HepG2 (cell line): ENCODE results near the gene UBAC2. TPM values are rescaled to one million over a fixed set of nuclear protein-coding genes. Genes with fewer than 3 reads are reported as not detected.
A peak's percentile ranks its signal among the peaks of the same experiment; 100 is the strongest.

Source experiments
- ATAC-seq: fragments of 200-7000 bp; cut with Tn5 transposase; 3 replicates; pipeline ENCODE4 v1.9.1; 2020; ENCODE audit warnings: mild to moderate bottlenecking, moderate library complexity
- Bru-seq: library from RNA; stranded (reverse); fragments of 400-500 nt; gene quantifications from one replicate; lab custom pipeline; 2021; lab: Mats Ljungman, UMichigan
- BruChase-seq, 2 experiments: library from RNA; stranded (reverse); fragments of 400-500 nt; gene quantifications; one replicate each; lab custom pipeline; 2021; lab: Mats Ljungman, UMichigan
- BruUV-seq: library from RNA; stranded (reverse); fragments of 400-500 nt; replicated peaks from 2 replicates; lab custom pipeline; 2021; lab: Mats Ljungman, UMichigan
- CTCF ChIA-PET: fragments of 300-600 bp; formaldehyde crosslinking; extraction: SDS; loops from one replicate; lab custom pipeline; 2021; ENCODE audit warnings: low total read pairs, inconsistent platforms, low intra/inter-chr PET ratio; lab: Yijun Ruan, JAX
- POLR2A ChIA-PET: fragments of 350-600 bp; sonication (Branson Sonifier 250); formaldehyde crosslinking; loops from one replicate; lab custom pipeline; 2020; ENCODE audit warnings: antibody characterized with exemption, inconsistent platforms; lab: Yijun Ruan, JAX
- DNase-seq: peaks from one replicate; pipeline ENCODE4 v3.0.0-alpha.2; 2015; ENCODE audit warnings: low spot score
- FAIRE-seq: peaks from 3 replicates; lab custom pipeline; 2011; peaks lifted over from hg19 to GRCh38; lab: Jason Lieb, UNC
- H2AFZ ChIP-seq: one replicate; pipeline ENCODE4 v1.6.1; 2011; ENCODE audit warnings: low read length, inconsistent platforms
- H3K27ac ChIP-seq: fragments of 300-600 bp; 3 replicates; pipeline ENCODE4 v1.8.0; 2011; ENCODE audit warnings: mixed run types, mild to moderate bottlenecking, mixed read lengths, low read length, inconsistent platforms; ENCODE audit not compliant: insufficient read depth; ENCODE audit errors: extremely low read length
- H3K27me3 ChIP-seq, 2 experiments: fragments of 200-600 bp in 1 of 2; 2 replicates in 1 of 2; 3 replicates in 1 of 2; pipeline versions ENCODE4 v1.6.0 to v1.8.0; 2011; ENCODE audit warnings: low read length in 2 of 2, mild to moderate bottlenecking in 2 of 2, moderate library complexity in 2 of 2, inconsistent platforms in 1 of 2; ENCODE audit not compliant: insufficient read depth in 2 of 2, control insufficient read depth in 1 of 2
- H3K36me3 ChIP-seq, 2 experiments: fragments of 200-600 bp in 1 of 2; replicated peaks in 1 of 2; 2 replicates in 1 of 2; 3 replicates in 1 of 2; pipeline versions ENCODE4 v1.5.1 to v1.8.0; 2011; ENCODE audit warnings: low read length in 2 of 2, inconsistent platforms in 1 of 2; ENCODE audit not compliant: insufficient read depth in 2 of 2, control insufficient read depth in 1 of 2
- H3K4me1 ChIP-seq: 2 replicates; pipeline ENCODE4 v1.5.1; 2012; ENCODE audit warnings: low read length, inconsistent platforms; ENCODE audit not compliant: insufficient read depth
- H3K4me2 ChIP-seq: 2 replicates; pipeline ENCODE4 v1.6.0; 2011; ENCODE audit warnings: low read depth, low read length, inconsistent platforms
- H3K4me3 ChIP-seq, 3 experiments: fragments of 200-600 bp in 1 of 3; sonication (generic), shearing (Covaris generic) in 1 of 3; replicated peaks in 1 of 3; 2 replicates each; pipeline ENCODE4 v1.5.1; 2011 to 2016; ENCODE audit warnings: low read length in 3 of 3, inconsistent platforms in 2 of 3, low read depth in 2 of 3, mild to moderate bottlenecking in 2 of 3, control low read depth in 1 of 3, mixed read lengths in 1 of 3; ENCODE audit not compliant: insufficient read depth in 1 of 3
- H3K79me2 ChIP-seq: one replicate; pipeline ENCODE4 v1.6.1; 2011; ENCODE audit warnings: low read length, inconsistent platforms; ENCODE audit not compliant: insufficient read depth
- H3K9ac ChIP-seq: 2 replicates; pipeline ENCODE4 v1.6.0; 2011; ENCODE audit warnings: mild to moderate bottlenecking, low read depth, low read length, inconsistent platforms; ENCODE audit not compliant: insufficient read depth
- H3K9me3 ChIP-seq: 2 replicates; pipeline ENCODE4 v1.5.1; 2012; ENCODE audit warnings: mild to moderate bottlenecking, low read length
- H4K20me1 ChIP-seq: 2 replicates; pipeline ENCODE4 v1.6.0; 2011; ENCODE audit warnings: inconsistent platforms, mild to moderate bottlenecking, low read length, moderate library complexity; ENCODE audit not compliant: insufficient read depth
- ATF1 ChIP-seq: IDR thresholded peaks from 2 replicates; pipeline ENCODE4 v1.6.1; 2016; ENCODE audit warnings: mild to moderate bottlenecking, control low read depth
- CAMTA2 ChIP-seq: sonication (generic); formaldehyde crosslinking; IDR thresholded peaks from 2 replicates; pipeline ENCODE4 v1.4.0; 2020; ENCODE audit warnings: mild to moderate bottlenecking, missing genetic modification reagents, borderline replicate concordance
- CBFB ChIP-seq: sonication (generic); formaldehyde crosslinking; IDR thresholded peaks from 2 replicates; pipeline ENCODE4 v1.4.0; 2020; ENCODE audit warnings: missing genetic modification reagents
- JARID2 ChIP-seq: sonication (generic); formaldehyde crosslinking; IDR thresholded peaks from 2 replicates; pipeline ENCODE4 v1.8.1; 2023; ENCODE audit warnings: missing genetic modification reagents, inconsistent platforms; ENCODE audit not compliant: insufficient replicate concordance
- MAFK ChIP-seq, 2 experiments: IDR thresholded peaks in 1 of 2; conservative IDR thresholded peaks in 1 of 2; 2 replicates each; pipeline ENCODE4 v1.6.1; 2011; ENCODE audit warnings: improper control_type of control experiment in 2 of 2, low read length in 2 of 2
- NFKB2 ChIP-seq: sonication (generic); formaldehyde crosslinking; IDR thresholded peaks from 2 replicates; pipeline ENCODE4 v1.4.0; 2020; ENCODE audit warnings: missing genetic modification reagents, borderline replicate concordance
- NRL ChIP-seq: sonication (generic); formaldehyde crosslinking; IDR thresholded peaks from 2 replicates; pipeline ENCODE4 v1.5.0; 2020; ENCODE audit warnings: missing genetic modification reagents, mild to moderate bottlenecking, moderate library complexity, borderline replicate concordance
- U2AF1 ChIP-seq: fragments of 200-400 bp; formaldehyde crosslinking; optimal IDR thresholded peaks from 2 replicates; pipeline ENCODE3; 2017; ENCODE audit warnings: mild to moderate bottlenecking, low read depth, low read length
- ZFX ChIP-seq: sonication (generic); formaldehyde crosslinking; IDR thresholded peaks from 2 replicates; pipeline ENCODE4 v1.4.0; 2020; ENCODE audit warnings: mild to moderate bottlenecking, low read depth, missing genetic modification reagents, moderate library complexity
- ZNF326 ChIP-seq: sonication (generic); formaldehyde crosslinking; IDR thresholded peaks from 2 replicates; pipeline ENCODE4 v1.4.0; 2020; ENCODE audit warnings: missing genetic modification reagents, borderline replicate concordance
- ZNF878 ChIP-seq: sonication (generic); formaldehyde crosslinking; IDR thresholded peaks from 2 replicates; pipeline ENCODE4 v1.8.1; 2023; ENCODE audit warnings: mild to moderate bottlenecking, missing genetic modification reagents, moderate library complexity
- WGBS: methylation state at CpG from one replicate; pipeline ENCODE4 v1.1.6; 2017; ENCODE audit warnings: low lambda C conversion rate; 5-methylcytosine and 5-hydroxymethylcytosine counted together
- in situ Hi-C: cut with HindIII; loops from 2 replicates; pipeline ENCODE4 v1.10.0; 2017; ENCODE audit warnings: low pct_unique_long_range_greater_than_20kb; ENCODE audit not compliant: extremely low pct_ligation_motif_present
- intact Hi-C: fragments of 100-400 bp; cut with micrococcal nuclease; formaldehyde crosslinking; loops from one replicate; pipeline ENCODE4 v1.10.0; 2022; ENCODE audit not compliant: unreplicated experiment
- long read RNA-seq, 2 experiments: library from RNA in 1 of 2; library from polyadenylated mRNA in 1 of 2; stranded (forward) in 1 of 2; unstranded in 1 of 2; transcript quantifications; one replicate each; pipeline ENCODE4 v2.0.0, GENCODE V29; 2019 to 2022
- polyA minus RNA-seq, 3 experiments: library from RNA; depleted of rRNA, polyadenylated mRNA; stranded (reverse); fragments of >200 nt; gene quantifications; 2 replicates each; pipeline ENCODE4 v1.2.3, GENCODE V29; 2011; ENCODE audit warnings: low replicate concordance in 1 of 3
- polyA plus RNA-seq, 8 experiments: library from polyadenylated mRNA; depleted of rRNA in 3 of 8; stranded (reverse) in 7 of 8; unstranded in 1 of 8; fragments of >200 nt; fragmentation: Illumina TruSeq in 4 of 8; extraction: Trizol in 4 of 8; gene quantifications; 2 replicates each; pipeline versions ENCODE4 v1.2.1 to v1.2.3, GENCODE V29; 2011 to 2016; ENCODE audit warnings: low read depth in 4 of 8, missing spikeins in 1 of 8, mixed read lengths in 1 of 8; ENCODE audit not compliant: insufficient read depth in 1 of 8
- total RNA-seq, 5 experiments: library from RNA; depleted of rRNA; stranded (reverse); fragments of >200 nt; fragmentation: Illumina TruSeq; extraction: Trizol; gene quantifications; 2 replicates each; pipeline ENCODE4 v1.2.3, GENCODE V29; 2016; ENCODE audit warnings: low read depth in 1 of 5
- TF ChIP-seq, protein P1 (sequence below): IDR thresholded peaks from 2 replicates; pipeline ENCODE4 v1.6.1; 2018; ENCODE audit warnings: missing genetic modification reagents, mild to moderate bottlenecking, missing compliant biosample characterization
- TF ChIP-seq, protein P2 (sequence below): sonication (generic); formaldehyde crosslinking; IDR thresholded peaks from 2 replicates; pipeline ENCODE4 v1.5.0; 2020; ENCODE audit warnings: missing genetic modification reagents

Gene UBAC2, protein sequence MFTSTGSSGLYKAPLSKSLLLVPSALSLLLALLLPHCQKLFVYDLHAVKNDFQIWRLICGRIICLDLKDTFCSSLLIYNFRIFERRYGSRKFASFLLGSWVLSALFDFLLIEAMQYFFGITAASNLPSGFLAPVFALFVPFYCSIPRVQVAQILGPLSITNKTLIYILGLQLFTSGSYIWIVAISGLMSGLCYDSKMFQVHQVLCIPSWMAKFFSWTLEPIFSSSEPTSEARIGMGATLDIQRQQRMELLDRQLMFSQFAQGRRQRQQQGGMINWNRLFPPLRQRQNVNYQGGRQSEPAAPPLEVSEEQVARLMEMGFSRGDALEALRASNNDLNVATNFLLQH
- total RNA-seq (2016; rRNA removed; fragmentation: Illumina TruSeq; extraction: Trizol) (44.0 and 61.3 TPM in 2 replicates), polyA plus RNA-seq (2011; rRNA removed) (80.8 and 84.2 TPM in 2 replicates), polyA minus RNA-seq (2011; rRNA and poly(A)+ RNA removed; ENCODE audit: low replicate concordance) (58.0 and 61.9 TPM in 2 replicates), Bru-seq, nascent RNA (percentile 82 among the genes with signal in this experiment), BruChase-seq, experiment 1, labeled RNA remaining after a 6-hour chase (percentile 64 among the genes with signal in this experiment), BruChase-seq, experiment 2, labeled RNA remaining after a 2-hour chase (percentile 71 among the genes with signal in this experiment)
- 34.9 and 39.6 TPM in 2 replicates for total RNA-seq (2016; cell fraction: cytosol; rRNA removed; fragmentation: Illumina TruSeq; extraction: Trizol; ENCODE audit: low read depth)
- 38.5 and 64.4 TPM in 2 replicates for total RNA-seq (2016; cell fraction: insoluble cytoplasmic fraction; rRNA removed; fragmentation: Illumina TruSeq; extraction: Trizol)
- total RNA-seq (2016; cell fraction: membrane; rRNA removed; fragmentation: Illumina TruSeq; extraction: Trizol) = 63.6 and 68.1 TPM in 2 replicates
- 53.7 and 64.6 TPM in 2 replicates for total RNA-seq (2016; cell fraction: nucleus; rRNA removed; fragmentation: Illumina TruSeq; extraction: Trizol)
- polyA plus RNA-seq (2011; cell fraction: cytosol; rRNA removed) = 69.1 and 91.4 TPM in 2 replicates
- polyA plus RNA-seq (2011; cell fraction: nucleus; rRNA removed) = 25.5 and 30.1 TPM in 2 replicates
- polyA plus RNA-seq (2012) = 63.7 and 72.4 TPM in 2 replicates
- polyA plus RNA-seq (2016; cell fraction: cytosol; fragmentation: Illumina TruSeq; extraction: Trizol; ENCODE audit: low read depth) = 37.1 and 38.0 TPM in 2 replicates
- polyA plus RNA-seq (2016; cell fraction: insoluble cytoplasmic fraction; fragmentation: Illumina TruSeq; extraction: Trizol; ENCODE audit: low read depth) = 45.9 TPM in 2 replicates
- 59.7 and 64.1 TPM in 2 replicates for polyA plus RNA-seq (2016; cell fraction: membrane; fragmentation: Illumina TruSeq; extraction: Trizol; ENCODE audit: low read depth)
- 80.9 and 85.2 TPM in 2 replicates for polyA plus RNA-seq (2016; cell fraction: nucleus; fragmentation: Illumina TruSeq; extraction: Trizol; ENCODE audit: insufficient read depth, low read depth)
- 29.7 and 34.9 TPM in 2 replicates for polyA minus RNA-seq (2011; cell fraction: cytosol; rRNA and poly(A)+ RNA removed)
- polyA minus RNA-seq (2011; cell fraction: nucleus; rRNA and poly(A)+ RNA removed) = 31.5 and 38.0 TPM in 2 replicates
- long read RNA-seq, experiment 1, transcript UBAC2-203 (9 exons, 1,375 nt) = major isoform, 103 of 132 reads
- long read RNA-seq, experiment 1, partial matches to known transcripts = 15 of 132 reads
- long read RNA-seq, experiment 1, other reads (novel, unspliced or antisense) = 12 of 132 reads
- long read RNA-seq, experiment 2, transcript UBAC2-203 (9 exons, 1,375 nt) = major isoform, 45 of 135 reads
- long read RNA-seq, experiment 2, partial matches to known transcripts = 38 of 135 reads
- long read RNA-seq, experiment 2, other reads (novel, unspliced or antisense) = 51 of 135 reads

DNA sequence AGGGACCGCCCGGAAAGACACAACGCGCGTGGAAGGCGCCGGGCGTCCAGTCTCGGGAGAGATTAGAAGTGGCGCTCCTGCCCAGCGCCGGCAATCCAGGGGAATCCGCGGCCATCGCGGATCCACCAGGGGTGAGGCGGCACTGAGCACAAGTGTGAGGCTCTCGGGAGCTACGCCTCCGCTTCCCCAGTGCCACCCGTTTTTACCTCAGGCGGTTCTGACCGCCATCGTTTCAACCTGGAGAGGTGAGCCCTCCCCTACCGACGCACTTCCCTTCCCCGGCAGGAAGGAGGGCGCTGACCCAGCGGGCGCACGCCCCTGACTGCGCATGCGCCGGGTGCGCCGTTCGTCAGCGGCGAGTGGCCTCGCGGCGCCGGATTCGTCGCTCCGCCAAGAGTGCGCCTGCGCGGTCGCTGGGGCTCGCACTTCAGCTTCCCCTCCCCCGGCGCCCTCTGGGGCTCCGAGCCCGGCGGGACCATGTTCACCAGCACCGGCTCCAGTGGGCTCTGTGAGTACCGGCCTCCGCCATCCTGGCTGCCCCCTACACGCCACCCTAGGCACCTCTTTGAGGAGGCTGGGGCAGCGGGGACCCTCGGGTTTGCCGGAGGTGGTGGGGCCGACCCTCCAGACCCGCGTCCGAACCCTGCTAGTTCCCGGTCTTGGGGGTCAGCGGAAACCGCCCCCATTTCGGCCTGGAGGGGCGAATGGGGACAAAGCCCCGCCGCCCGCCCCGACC is at the start of gene UBAC2:
TSS of gene UBAC2 (plus strand) at position 423 of the 736 bp plus-strand sequence. CDS start at position 478, 55 bp downstream.
- peak within 1 kb of the TSS; percentile 83 for H3K27ac ChIP-seq
- H3K9me3 ChIP-seq = no peaks in the 10 kb centered on the region
- 0 out of 2 replicates have a peak, but pooled peaks cover 2% of the 10 kb centered on the region for H4K20me1 ChIP-seq
- no TSS peak for BruUV-seq
- peak within 1 kb of the TSS; percentile 77 for H3K4me2 ChIP-seq
- peaks cover 40% of the 10 kb centered on the region for H3K4me1 ChIP-seq
- peak within 1 kb of the TSS; percentile 97 for H3K9ac ChIP-seq
- ATAC-seq (peak; percentile 91), FAIRE-seq (peak; percentile 82), DNase-seq (peak; percentile 89)
- in situ Hi-C loops = no loop called here
- intact Hi-C loops = loop anchor here (2.0 to 5.0 kb wide), 2 partner anchors 60 to 297 kb away; no protein-coding TSS in a partner anchor
- POLR2A ChIA-PET = interaction anchor here (0.6 to 2.3 kb wide), 20 partner anchors 9 to 660 kb away, joined by 3 to 16 read pairs (median 4); partner anchors contain the start of gene CLYBL
- CTCF ChIA-PET = interaction anchor here (0.9 kb wide), 1 partner anchor 65 kb away, joined by 4 read pairs; no protein-coding TSS in a partner anchor
- H2AFZ ChIP-seq = no peak within 1 kb of the TSS
- H3K4me3 ChIP-seq = peak within 1 kb of the TSS; percentile 79 to 99 (median 96)
- 0 out of 5 replicates have a peak, but pooled peaks cover 0 to 4% of the 10 kb centered on the region in 2 experiments for H3K36me3 ChIP-seq
- H3K79me2 ChIP-seq = peaks cover 38% of the 10 kb centered on the region
- no peaks in the 10 kb centered on the region for H3K27me3 ChIP-seq
- 0% methylated on average over 21 of the region's 76 CpGs for WGBS
- TF ChIP-seq CAMTA2 (CRISPR knock-in tag) = 0 out of 2 replicates have a peak, but pooled peaks have one; percentile 47
- TF ChIP-seq ZFX (CRISPR knock-in tag) = peak; percentile 59
- no peak for TF ChIP-seq ZNF878 (CRISPR knock-in tag)
- TF ChIP-seq U2AF1 = no peak
- TF ChIP-seq, protein P1, sequence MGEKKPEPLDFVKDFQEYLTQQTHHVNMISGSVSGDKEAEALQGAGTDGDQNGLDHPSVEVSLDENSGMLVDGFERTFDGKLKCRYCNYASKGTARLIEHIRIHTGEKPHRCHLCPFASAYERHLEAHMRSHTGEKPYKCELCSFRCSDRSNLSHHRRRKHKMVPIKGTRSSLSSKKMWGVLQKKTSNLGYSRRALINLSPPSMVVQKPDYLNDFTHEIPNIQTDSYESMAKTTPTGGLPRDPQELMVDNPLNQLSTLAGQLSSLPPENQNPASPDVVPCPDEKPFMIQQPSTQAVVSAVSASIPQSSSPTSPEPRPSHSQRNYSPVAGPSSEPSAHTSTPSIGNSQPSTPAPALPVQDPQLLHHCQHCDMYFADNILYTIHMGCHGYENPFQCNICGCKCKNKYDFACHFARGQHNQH = peak; percentile 66; the same call in 1 of the 2 replicates
- TF ChIP-seq, protein P2, sequence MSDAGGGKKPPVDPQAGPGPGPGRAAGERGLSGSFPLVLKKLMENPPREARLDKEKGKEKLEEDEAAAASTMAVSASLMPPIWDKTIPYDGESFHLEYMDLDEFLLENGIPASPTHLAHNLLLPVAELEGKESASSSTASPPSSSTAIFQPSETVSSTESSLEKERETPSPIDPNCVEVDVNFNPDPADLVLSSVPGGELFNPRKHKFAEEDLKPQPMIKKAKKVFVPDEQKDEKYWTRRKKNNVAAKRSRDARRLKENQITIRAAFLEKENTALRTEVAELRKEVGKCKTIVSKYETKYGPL = no peak
- peak; percentile 17; the same call in 1 of the 2 replicates for TF ChIP-seq NFKB2 (CRISPR knock-in tag)
- TF ChIP-seq CBFB (CRISPR knock-in tag) = 0 out of 2 replicates have a peak, but pooled peaks have one; percentile 21
- no peak for TF ChIP-seq MAFK (conservative IDR thresholded peaks at IDR 0.05 in 1 of 2, IDR thresholded peaks at IDR 0.05 in 1 of 2; ENCODE audit: low read length in 2 of 2)
- no peak for TF ChIP-seq JARID2 (CRISPR knock-in tag)
- 0 out of 2 replicates have a peak, but pooled peaks have one; percentile 47 for TF ChIP-seq NRL (CRISPR knock-in tag)
- TF ChIP-seq ZNF326 (CRISPR knock-in tag) = no peak
- no peak for TF ChIP-seq ATF1 (CRISPR knock-in tag)
